Globus pallidus (tissue), 1 donor: Measurements from ENCODE around the gene PRR30.

ENCODE experiments used
- DNase-seq: peaks from one replicate; pipeline ENCODE4 v3.0.0-alpha.2; 2015; ENCODE audit warnings: low spot score

Gene PRR30

DNA sequence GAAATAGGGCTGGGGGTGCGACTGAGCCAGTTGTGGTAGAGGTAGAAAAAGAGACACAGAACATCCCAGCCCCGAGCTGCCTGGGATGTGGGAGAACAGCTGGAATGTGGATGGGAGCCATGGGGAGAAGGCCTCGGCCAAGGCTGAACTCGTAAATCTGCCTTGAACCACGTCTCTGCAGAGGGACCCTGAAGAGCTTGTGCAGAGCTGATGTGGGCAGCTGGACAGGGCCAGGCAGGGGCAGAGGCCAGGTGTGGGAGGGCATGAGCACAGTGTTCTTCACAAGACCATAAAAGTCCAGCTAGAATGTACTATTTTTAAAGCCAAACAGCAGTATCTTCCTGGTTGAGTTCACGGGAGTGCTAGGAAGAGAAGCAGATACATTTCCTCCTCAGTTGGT is 15.3 kb upstream of the PRR30 start:
- DNase-seq = no peak

GRCh38 chr2:27152796-27153464 is 13.7 kb upstream of the PRR30 start:
- no peak for DNase-seq

DNA sequence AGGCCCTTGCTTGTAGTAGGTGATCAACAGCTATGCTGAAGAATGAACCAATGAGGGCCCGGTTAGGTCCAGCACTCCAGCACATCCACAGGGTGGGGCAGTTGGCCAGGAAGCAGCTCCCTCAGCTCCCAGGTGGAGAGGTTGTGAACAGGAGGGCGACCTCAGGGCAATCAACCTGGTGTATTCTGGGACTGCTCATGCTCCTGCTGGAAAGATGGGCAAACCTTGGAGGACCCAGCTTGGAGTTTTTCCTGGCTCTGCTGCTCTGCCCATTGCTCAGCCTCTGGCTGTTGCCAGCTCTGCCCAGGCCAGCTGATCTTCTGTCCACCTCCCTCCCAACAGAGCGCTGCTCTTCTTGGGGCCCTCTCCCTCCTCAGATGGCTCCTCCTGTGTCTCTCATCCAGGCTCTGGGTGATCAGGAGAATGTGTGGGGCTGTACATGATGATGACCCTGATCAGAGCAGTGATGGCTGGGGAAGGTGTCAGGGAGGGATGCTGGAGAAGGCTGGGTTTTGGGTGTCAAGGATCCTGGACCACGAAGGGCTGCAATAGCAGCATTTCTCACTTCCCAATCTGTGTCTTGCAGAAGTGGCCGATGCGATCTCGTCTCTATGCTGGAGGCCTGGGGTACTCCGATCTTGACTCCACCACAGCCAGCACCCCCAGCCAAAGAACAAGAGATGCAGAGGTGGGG is 13.0 kb upstream of the PRR30 start:
- DNase-seq = no peak

- no peak for DNase-seq
These were observed 11.5 kb upstream of the PRR30 start for GRCh38 chr2:27150639-27151230.

DNA sequence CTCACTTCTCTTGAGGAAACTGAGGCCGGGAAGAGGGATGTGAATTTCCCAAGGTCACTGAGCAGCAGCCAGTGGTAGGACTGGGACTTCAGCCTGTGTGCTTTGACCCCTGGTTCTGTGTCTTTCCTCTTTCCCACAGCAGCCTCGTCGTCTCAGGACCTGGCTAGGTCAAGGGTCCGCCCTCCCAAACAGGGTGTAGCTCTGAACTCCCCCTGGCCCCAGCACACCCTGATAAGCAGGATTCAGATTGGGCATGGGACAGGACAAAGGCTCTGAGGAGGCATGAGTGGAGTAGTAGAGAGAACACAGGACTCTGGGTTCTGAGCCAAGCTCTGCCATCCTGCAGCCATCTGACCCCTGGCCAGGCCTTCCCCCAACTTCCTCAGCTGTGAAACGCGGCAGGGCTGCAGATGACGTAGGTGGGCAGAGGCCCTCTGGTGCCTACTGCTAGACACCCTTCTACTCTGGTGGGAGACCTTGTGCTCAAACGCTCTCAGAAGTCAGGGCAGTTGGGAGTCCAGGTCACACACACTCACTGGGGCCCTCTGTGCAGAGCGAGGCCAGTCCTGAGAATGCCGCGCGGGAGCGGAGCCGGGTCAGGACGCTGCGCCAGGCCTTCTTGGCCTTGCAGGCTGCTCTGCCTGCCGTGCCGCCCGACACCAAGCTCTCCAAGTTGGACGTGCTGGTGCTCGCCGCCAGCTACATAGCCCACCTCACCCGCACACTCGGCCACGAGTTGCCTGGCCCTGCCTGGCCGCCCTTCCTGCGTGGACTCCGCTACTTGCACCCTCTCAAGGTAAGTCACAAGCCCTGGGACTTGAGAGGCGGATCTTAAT is 10.6 kb upstream of the PRR30 start:
- no peak for DNase-seq

DNA sequence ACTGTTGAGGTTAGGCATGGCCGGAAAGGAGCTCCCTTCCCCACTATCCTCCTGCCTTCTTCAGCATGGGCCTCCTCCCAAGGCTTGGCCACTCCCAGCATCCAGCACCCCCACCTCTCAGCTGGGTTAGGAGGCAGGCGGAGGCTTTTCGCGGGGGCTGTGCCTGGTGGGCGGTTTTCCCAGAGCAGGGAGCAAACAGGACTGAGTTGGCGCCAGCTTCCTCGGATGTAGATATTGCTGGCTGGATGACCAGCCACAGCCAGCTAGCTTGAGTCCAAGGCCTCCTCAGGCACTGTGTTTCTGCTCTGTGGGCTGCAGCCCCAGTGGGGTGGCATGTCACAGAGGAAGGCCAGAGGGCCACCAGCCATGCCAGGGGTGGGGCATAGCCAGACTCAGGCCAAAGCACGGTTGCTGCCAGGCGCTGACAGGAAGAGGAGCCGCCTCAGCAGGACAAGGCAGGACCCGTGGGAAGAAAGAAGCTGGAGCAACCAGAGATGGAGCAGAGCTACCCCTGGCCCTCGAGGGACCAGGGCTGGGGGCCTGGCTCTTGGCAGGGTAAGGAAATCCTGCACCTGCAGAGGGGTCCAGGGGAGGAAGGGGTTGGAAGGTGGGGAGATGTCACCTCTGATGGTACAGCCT is 9.7 kb upstream of the PRR30 start, which contains the start of gene TCF23:
Gene TCF23, plus strand, starts transcription at position 204 of the 639 bp plus-strand sequence. Its CDS starts 130 bp downstream, at position 334.
- no peak for DNase-seq

DNA sequence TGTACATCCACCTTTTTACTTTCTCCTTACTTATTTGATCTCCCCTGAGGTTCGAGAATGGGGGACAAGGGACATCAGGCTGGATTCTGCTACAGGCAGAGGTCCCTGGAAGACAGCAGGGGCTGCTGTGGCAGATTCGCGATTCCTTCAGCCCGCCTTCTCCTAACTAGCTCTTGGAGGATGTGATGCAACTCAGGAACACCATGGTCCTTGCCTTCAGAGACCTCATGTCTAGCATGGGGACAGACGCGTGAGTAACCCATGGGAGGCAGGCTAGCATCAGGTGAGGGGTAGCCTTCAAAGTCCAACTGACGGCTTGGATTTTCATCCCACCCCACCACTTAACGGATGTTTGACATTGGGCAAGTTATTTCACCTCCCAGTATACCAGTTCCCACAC is 8.7 kb upstream of the PRR30 start:
- no peak for DNase-seq

GRCh38 chr2:27145682-27146081 is 6.5 kb upstream of the PRR30 start:
- DNase-seq = no peak

- DNase-seq = no peak
These were observed 4.1 kb upstream of the PRR30 start for GRCh38 chr2:27143285-27143684.

DNA sequence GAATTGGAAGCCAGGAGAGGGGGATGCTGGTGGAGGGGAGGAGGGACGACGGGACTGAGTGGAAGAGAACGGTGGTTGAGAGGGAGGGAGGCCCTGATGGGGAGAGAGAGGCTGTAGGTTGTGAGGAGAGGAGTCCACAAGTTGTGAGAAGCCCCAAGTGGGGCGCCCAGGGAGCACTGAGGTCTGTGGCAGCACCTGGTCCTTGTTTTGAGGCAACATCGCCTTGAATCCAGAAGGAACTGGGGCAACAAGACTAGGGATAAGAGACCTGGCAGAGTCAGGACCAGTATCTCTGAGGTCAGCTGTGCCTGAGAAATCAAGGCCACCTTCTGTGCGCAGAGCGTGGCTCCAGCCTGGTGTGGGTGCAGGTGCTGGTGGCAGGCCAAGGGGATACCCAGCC is 1.1 kb downstream of the PRR30 start:
- DNase-seq = no peak

DNA sequence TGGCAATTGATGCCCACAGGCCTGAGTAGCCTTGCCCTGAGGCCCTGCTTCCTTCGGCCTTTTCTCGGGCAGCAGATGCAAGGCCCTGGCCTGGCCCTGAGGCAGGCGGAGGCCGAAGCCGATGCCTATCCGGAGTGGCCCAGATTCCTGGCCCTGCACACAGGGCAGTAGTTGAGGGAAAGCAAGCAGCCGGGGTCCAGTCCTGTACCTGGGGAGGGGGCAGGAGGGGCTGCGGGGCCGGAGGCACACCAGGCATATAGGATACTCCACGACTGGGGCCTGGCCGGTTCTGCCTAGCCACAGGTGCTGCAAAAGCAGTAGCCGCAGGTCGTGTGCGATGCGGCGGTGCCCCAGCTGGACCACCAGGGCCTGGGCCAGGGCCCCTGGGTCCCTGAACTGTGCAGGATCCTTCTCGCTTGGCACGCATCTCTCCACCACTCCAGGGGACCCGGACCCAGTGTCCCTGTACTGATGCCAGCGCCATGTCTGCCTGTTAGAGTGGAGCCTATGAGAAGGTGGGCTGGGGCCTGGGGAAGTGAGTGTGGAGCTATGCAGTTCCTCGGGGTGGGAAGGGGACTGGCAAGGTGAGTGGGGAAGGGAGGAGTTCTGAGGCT is 1.8 kb downstream of the PRR30 start:
- DNase-seq = no peak

- DNase-seq = no peak
These were observed 2.5 kb downstream of the PRR30 start for GRCh38 chr2:27136751-27137150.

GRCh38 chr2:27135478-27135955 is 3.7 kb downstream of the PRR30 start:
- DNase-seq = no peak

DNA sequence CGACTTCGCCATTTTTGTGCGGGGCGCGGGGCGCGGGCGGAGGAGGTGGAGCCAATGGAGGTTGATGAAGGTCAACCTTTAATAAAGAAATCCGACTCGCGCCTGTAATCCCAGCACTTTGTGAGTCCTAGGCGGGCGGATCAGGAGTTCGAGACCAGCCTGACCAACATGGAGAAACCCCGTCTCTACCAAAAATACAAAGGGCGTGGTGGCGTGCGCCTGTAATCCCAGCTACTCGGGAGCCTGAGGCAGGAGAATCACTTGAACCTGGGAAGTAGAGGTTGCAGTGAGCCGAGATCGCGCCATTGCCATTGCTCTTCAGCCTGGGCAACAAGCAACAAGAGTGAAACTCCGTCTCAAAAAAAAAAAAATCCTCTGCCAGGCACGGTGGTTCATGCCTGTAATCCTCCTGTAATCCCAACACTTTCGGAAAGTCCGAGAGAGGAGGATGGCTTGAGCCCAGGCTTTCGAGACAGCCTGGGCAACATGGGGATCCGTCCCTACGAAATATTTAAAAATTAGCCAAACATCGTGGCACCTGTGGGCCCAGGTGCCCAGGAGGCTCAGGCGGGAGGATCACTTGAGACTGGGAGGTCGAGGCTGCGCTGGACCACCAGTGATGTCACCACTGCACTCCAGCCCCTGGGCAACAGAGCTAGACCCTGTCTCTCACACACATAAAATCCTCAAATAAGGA is 4.3 kb downstream of the PRR30 start:
- no peak for DNase-seq

- peak; percentile 92 for DNase-seq
These were observed 5.1 kb downstream of the PRR30 start, which contains the start of gene PREB for GRCh38 chr2:27133905-27134780. TSS of gene PREB (minus strand) at chr2:27134636. CDS start at chr2:27134421, 215 bp downstream.

GRCh38 chr2:27133195-27133875 is 5.9 kb downstream of the PRR30 start:
- DNase-seq = no peak

DNA sequence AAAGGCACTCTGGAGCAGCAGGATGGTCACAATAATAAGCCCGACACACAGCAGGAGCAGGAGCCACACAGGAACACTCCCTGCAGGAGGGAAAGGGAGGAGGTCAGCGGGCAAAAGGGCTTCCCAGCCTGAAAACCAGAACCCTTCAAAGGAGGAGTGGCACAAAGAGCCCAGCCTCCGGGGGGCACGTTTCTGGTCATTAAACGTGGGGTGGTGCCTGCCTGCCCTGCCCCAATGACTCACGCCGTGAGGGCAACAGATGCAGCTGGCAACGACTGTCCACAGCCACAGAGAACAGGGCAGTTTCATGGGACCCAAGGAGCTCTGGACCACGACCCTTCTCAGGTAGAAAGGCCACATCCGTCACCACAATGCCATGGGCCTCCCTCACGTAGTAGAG is 7.8 kb downstream of the PRR30 start:
- DNase-seq = no peak

DNA sequence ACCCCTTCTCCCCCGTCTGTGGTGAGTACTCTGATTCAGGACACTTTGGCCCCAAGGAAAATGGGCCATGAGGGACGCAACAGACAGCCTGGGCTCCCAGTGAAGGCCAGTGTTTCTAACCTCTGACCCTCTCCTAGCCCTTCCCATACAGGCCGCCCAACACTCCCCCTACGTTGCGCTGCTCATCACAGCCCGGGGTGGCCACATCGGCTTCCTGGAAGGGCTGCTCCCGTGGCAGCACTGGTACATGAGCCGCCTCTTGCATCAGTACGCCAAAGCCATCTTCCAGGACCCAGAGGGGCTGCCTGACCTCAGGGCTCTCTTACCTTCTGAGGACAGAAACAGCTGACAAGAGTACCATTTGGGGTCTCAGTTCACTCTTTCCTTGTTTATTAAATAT is 8.8 kb downstream of the PRR30 start:
- DNase-seq = no peak
